NCI-H2029 (cell line): ENCODE results near the gene SPAAR.
"Not testable (repeated sequence)": the region's sequence is repeated elsewhere in the genome, so short reads cannot be mapped to it uniquely, and the experiment has no call there.

Experiments
- DNase-seq: peaks from one replicate; lab custom pipeline; 2025; lab: John Stamatoyannopoulos, UW

The SPAAR gene

GRCh38 chr9:35923598-35923926, 14.3 kb downstream of the SPAAR start:
- DNase-seq = no peak

GRCh38 chr9:35923927-35924763, 14.9 kb downstream of the SPAAR start:
- DNase-seq = no peak

- DNase-seq = no peak
Measured at GRCh38 chr9:35928591-35929452, 19.5 kb downstream of the SPAAR start.

- DNase-seq = no peak
Measured at GRCh38 chr9:35929453-35929718, 20.1 kb downstream of the SPAAR start.

- DNase-seq = no peak
Measured at GRCh38 chr9:35930521-35930920, 21.2 kb downstream of the SPAAR start.

- no peak for DNase-seq
Measured at GRCh38 chr9:35930989-35931388, 21.7 kb downstream of the SPAAR start.

GRCh38 chr9:35932735-35933134, 23.4 kb downstream of the SPAAR start:
- no peak for DNase-seq

GRCh38 chr9:35933550-35934067, 24.3 kb downstream of the SPAAR start:
- DNase-seq = no peak

GRCh38 chr9:35934069-35934468, 24.8 kb downstream of the SPAAR start:
- not testable (repeated sequence) for DNase-seq

GRCh38 chr9:35935261-35935660, 26.0 kb downstream of the SPAAR start:
- no peak for DNase-seq

- no peak for DNase-seq
Measured at GRCh38 chr9:35935755-35936509, 26.6 kb downstream of the SPAAR start.

- no peak for DNase-seq
Measured at GRCh38 chr9:35937227-35937626, 27.9 kb downstream of the SPAAR start.

GRCh38 chr9:35938474-35939356, 29.4 kb downstream of the SPAAR start:
- no peak for DNase-seq

GRCh38 chr9:35939679-35940250, 30.5 kb downstream of the SPAAR start:
- DNase-seq = no peak

GRCh38 chr9:35940458-35941407, 31.4 kb downstream of the SPAAR start:
- DNase-seq = no peak

GRCh38 chr9:35942286-35942685, 33.0 kb downstream of the SPAAR start:
- no peak for DNase-seq

GRCh38 chr9:35944173-35944572, 34.9 kb downstream of the SPAAR start:
- no peak for DNase-seq

GRCh38 chr9:35944841-35945240, 35.6 kb downstream of the SPAAR start:
- no peak for DNase-seq

GRCh38 chr9:35945341-35946018, 36.2 kb downstream of the SPAAR start:
- peak; percentile 86 for DNase-seq
